HepG2 (cell line): Measurements from ENCODE around the gene GRPEL2. TPM values are rescaled to one million over a fixed set of nuclear protein-coding genes. Genes with fewer than 3 reads are reported as not detected.

Experiments
- CHCHD3 ChIP-seq: sonication (generic); formaldehyde crosslinking; IDR thresholded peaks from 2 replicates; pipeline ENCODE4 v1.8.0; 2022; ENCODE audit warnings: mild to moderate bottlenecking, missing genetic modification reagents, moderate library complexity
- HNRNPLL ChIP-seq: fragments of 200-400 bp; formaldehyde crosslinking; IDR thresholded peaks from 2 replicates; pipeline ENCODE4 v1.6.1; 2017; ENCODE audit warnings: mild to moderate bottlenecking, low read depth, low read length; ENCODE audit not compliant: poor library complexity, severe bottlenecking
- KMT2A ChIP-seq: sonication (generic); formaldehyde crosslinking; IDR thresholded peaks from 2 replicates; pipeline ENCODE4 v1.4.0; 2020; ENCODE audit warnings: missing genetic modification reagents
- MYPOP ChIP-seq: sonication (generic); formaldehyde crosslinking; IDR thresholded peaks from 2 replicates; pipeline ENCODE4 v1.8.1; 2023; ENCODE audit warnings: mild to moderate bottlenecking, moderate library complexity, missing genetic modification reagents
- NR2C2 ChIP-seq: sonication (generic); formaldehyde crosslinking; IDR thresholded peaks from 2 replicates; pipeline ENCODE4 v1.4.0; 2020; ENCODE audit warnings: missing genetic modification reagents, mild to moderate bottlenecking, moderate library complexity, borderline replicate concordance
- PHF5A ChIP-seq: IDR thresholded peaks from one replicate; pipeline ENCODE4 v1.6.1; 2018; ENCODE audit warnings: low read depth, missing genetic modification reagents; ENCODE audit not compliant: unreplicated experiment
- PRPF4 ChIP-seq: fragments of 200-400 bp; formaldehyde crosslinking; IDR thresholded peaks from 2 replicates; pipeline ENCODE4 v1.6.1; 2016; ENCODE audit warnings: low read length, low read depth; ENCODE audit not compliant: poor library complexity, severe bottlenecking
- SP5 ChIP-seq: IDR thresholded peaks from 2 replicates; pipeline ENCODE4 v1.6.1; 2016; ENCODE audit warnings: low read depth, borderline replicate concordance
- ZBTB20 ChIP-seq: sonication (generic); formaldehyde crosslinking; IDR thresholded peaks from 2 replicates; pipeline ENCODE4 v1.8.1; 2023; ENCODE audit warnings: missing genetic modification reagents, low read depth, mild to moderate bottlenecking, borderline replicate concordance
- ZBTB7A ChIP-seq: sonication (generic); formaldehyde crosslinking; IDR thresholded peaks from 2 replicates; pipeline ENCODE4 v1.8.0; 2022; ENCODE audit warnings: mild to moderate bottlenecking, missing genetic modification reagents
- ZFX ChIP-seq: sonication (generic); formaldehyde crosslinking; IDR thresholded peaks from 2 replicates; pipeline ENCODE4 v1.4.0; 2020; ENCODE audit warnings: mild to moderate bottlenecking, low read depth, missing genetic modification reagents, moderate library complexity
- ZNF567 ChIP-seq: sonication (generic); formaldehyde crosslinking; IDR thresholded peaks from 2 replicates; pipeline ENCODE4 v1.8.1; 2023; ENCODE audit warnings: mild to moderate bottlenecking, missing genetic modification reagents, borderline replicate concordance
- ZNF772 ChIP-seq: sonication (generic); formaldehyde crosslinking; IDR thresholded peaks from 2 replicates; pipeline ENCODE4 v1.5.0; 2020; ENCODE audit warnings: mild to moderate bottlenecking, missing genetic modification reagents
- polyA plus RNA-seq, 8 experiments: library from polyadenylated mRNA; depleted of rRNA in 3 of 8; stranded (reverse) in 7 of 8; unstranded in 1 of 8; fragments of >200 nt; fragmentation: Illumina TruSeq in 4 of 8; extraction: Trizol in 4 of 8; gene quantifications; 2 replicates each; pipeline versions ENCODE4 v1.2.1 to v1.2.3, GENCODE V29; 2011 to 2016; ENCODE audit warnings: low read depth in 4 of 8, missing spikeins in 1 of 8, mixed read lengths in 1 of 8; ENCODE audit not compliant: insufficient read depth in 1 of 8
- total RNA-seq, 5 experiments: library from RNA; depleted of rRNA; stranded (reverse); fragments of >200 nt; fragmentation: Illumina TruSeq; extraction: Trizol; gene quantifications; 2 replicates each; pipeline ENCODE4 v1.2.3, GENCODE V29; 2016; ENCODE audit warnings: low read depth in 1 of 5
- TF ChIP-seq, protein P1 (sequence below): sonication (generic); formaldehyde crosslinking; IDR thresholded peaks from 2 replicates; pipeline ENCODE4 v1.4.0; 2020; ENCODE audit warnings: missing genetic modification reagents
- TF ChIP-seq, protein P2 (sequence below): sonication (generic); formaldehyde crosslinking; conservative IDR thresholded peaks from 2 replicates; pipeline ENCODE4 v1.8.0; 2022; ENCODE audit warnings: missing genetic modification reagents
- TF ChIP-seq, protein P3 (sequence below): sonication (generic); formaldehyde crosslinking; IDR thresholded peaks from 2 replicates; pipeline ENCODE4 v1.5.1; 2020; ENCODE audit warnings: mild to moderate bottlenecking, missing genetic modification reagents, moderate library complexity
- TF ChIP-seq, protein P4 (sequence below): sonication (generic); formaldehyde crosslinking; IDR thresholded peaks from 2 replicates; pipeline ENCODE4 v1.5.0; 2020; ENCODE audit warnings: missing genetic modification reagents

GRPEL2 gene
- total and polyA plus RNA-seq, 2 of the 13 experiments (the other 11 are each of a cell fraction or from before 2014, with no cell fraction given): 13.1 to 16.6 TPM

DNA sequence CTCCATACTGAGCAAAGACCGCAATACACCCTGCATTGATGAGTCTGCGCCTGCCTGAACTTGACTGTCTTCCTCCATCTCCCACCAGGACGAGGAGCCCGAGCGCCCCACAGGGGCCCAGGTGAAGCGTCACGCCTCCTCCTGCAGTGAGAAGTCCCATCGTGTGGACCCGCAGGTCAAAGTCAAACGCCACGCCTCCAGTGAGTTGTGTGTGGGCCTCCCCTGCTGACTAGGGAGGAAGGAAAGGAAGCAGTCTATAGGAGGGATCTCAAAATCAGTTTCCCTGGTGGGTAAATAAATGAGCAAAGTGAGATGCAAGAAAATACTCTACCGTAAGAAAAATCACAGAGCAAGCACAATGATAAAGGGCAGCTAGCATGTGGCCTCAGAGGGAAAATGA lies 22.8 kb upstream of the GRPEL2 start (continued):
- no peak for TF ChIP-seq MYPOP (CRISPR knock-in tag)
- TF ChIP-seq ZBTB7A: no peak
- TF ChIP-seq PRPF4: no peak
- TF ChIP-seq ZFX (CRISPR knock-in tag): peak; percentile 55; the same call in 1 of the 2 replicates
- peak; percentile 97 for TF ChIP-seq SP5 (CRISPR knock-in tag)
- TF ChIP-seq, protein P1, sequence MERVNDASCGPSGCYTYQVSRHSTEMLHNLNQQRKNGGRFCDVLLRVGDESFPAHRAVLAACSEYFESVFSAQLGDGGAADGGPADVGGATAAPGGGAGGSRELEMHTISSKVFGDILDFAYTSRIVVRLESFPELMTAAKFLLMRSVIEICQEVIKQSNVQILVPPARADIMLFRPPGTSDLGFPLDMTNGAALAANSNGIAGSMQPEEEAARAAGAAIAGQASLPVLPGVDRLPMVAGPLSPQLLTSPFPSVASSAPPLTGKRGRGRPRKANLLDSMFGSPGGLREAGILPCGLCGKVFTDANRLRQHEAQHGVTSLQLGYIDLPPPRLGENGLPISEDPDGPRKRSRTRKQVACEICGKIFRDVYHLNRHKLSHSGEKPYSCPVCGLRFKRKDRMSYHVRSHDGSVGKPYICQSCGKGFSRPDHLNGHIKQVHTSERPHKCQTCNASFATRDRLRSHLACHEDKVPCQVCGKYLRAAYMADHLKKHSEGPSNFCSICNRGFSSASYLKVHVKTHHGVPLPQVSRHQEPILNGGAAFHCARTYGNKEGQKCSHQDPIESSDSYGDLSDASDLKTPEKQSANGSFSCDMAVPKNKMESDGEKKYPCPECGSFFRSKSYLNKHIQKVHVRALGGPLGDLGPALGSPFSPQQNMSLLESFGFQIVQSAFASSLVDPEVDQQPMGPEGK (CRISPR knock-in tag): peak; percentile 55
- TF ChIP-seq, protein P2, sequence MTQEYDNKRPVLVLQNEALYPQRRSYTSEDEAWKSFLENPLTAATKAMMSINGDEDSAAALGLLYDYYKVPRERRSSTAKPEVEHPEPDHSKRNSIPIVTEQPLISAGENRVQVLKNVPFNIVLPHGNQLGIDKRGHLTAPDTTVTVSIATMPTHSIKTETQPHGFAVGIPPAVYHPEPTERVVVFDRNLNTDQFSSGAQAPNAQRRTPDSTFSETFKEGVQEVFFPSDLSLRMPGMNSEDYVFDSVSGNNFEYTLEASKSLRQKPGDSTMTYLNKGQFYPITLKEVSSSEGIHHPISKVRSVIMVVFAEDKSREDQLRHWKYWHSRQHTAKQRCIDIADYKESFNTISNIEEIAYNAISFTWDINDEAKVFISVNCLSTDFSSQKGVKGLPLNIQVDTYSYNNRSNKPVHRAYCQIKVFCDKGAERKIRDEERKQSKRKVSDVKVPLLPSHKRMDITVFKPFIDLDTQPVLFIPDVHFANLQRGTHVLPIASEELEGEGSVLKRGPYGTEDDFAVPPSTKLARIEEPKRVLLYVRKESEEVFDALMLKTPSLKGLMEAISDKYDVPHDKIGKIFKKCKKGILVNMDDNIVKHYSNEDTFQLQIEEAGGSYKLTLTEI (CRISPR knock-in tag): no peak
- peak; percentile 19; the same call in 1 of the 2 replicates for TF ChIP-seq NR2C2 (CRISPR knock-in tag)
- peak; percentile 60 for TF ChIP-seq PHF5A (CRISPR knock-in tag)
- TF ChIP-seq, protein P3, sequence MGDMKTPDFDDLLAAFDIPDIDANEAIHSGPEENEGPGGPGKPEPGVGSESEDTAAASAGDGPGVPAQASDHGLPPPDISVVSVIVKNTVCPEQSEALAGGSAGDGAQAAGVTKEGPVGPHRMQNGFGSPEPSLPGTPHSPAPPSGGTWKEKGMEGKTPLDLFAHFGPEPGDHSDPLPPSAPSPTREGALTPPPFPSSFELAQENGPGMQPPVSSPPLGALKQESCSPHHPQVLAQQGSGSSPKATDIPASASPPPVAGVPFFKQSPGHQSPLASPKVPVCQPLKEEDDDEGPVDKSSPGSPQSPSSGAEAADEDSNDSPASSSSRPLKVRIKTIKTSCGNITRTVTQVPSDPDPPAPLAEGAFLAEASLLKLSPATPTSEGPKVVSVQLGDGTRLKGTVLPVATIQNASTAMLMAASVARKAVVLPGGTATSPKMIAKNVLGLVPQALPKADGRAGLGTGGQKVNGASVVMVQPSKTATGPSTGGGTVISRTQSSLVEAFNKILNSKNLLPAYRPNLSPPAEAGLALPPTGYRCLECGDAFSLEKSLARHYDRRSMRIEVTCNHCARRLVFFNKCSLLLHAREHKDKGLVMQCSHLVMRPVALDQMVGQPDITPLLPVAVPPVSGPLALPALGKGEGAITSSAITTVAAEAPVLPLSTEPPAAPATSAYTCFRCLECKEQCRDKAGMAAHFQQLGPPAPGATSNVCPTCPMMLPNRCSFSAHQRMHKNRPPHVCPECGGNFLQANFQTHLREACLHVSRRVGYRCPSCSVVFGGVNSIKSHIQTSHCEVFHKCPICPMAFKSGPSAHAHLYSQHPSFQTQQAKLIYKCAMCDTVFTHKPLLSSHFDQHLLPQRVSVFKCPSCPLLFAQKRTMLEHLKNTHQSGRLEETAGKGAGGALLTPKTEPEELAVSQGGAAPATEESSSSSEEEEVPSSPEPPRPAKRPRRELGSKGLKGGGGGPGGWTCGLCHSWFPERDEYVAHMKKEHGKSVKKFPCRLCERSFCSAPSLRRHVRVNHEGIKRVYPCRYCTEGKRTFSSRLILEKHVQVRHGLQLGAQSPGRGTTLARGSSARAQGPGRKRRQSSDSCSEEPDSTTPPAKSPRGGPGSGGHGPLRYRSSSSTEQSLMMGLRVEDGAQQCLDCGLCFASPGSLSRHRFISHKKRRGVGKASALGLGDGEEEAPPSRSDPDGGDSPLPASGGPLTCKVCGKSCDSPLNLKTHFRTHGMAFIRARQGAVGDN (CRISPR knock-in tag): peak; percentile 70
- no peak for TF ChIP-seq ZNF567 (CRISPR knock-in tag)
- TF ChIP-seq, protein P4, sequence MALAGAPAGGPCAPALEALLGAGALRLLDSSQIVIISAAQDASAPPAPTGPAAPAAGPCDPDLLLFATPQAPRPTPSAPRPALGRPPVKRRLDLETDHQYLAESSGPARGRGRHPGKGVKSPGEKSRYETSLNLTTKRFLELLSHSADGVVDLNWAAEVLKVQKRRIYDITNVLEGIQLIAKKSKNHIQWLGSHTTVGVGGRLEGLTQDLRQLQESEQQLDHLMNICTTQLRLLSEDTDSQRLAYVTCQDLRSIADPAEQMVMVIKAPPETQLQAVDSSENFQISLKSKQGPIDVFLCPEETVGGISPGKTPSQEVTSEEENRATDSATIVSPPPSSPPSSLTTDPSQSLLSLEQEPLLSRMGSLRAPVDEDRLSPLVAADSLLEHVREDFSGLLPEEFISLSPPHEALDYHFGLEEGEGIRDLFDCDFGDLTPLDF (CRISPR knock-in tag): no peak
- TF ChIP-seq CHCHD3 (CRISPR knock-in tag): no peak
- TF ChIP-seq ZNF772 (CRISPR knock-in tag): no peak
- 0 out of 2 replicates have a peak, but pooled peaks have one; percentile 33 for TF ChIP-seq KMT2A
- TF ChIP-seq HNRNPLL: peak; percentile 25
- peak; percentile 49; the same call in 1 of the 2 replicates for TF ChIP-seq ZBTB20 (CRISPR knock-in tag)
